Muscle of leg (tissue), 11 donors: Measurements from ENCODE around the gene UNC50. TPM values are rescaled to one million over a fixed set of nuclear protein-coding genes. Genes with fewer than 3 reads are reported as not detected.

Source experiments
- DNase-seq: peaks from one replicate; pipeline ENCODE4 v3.0.0; 2013
- H3K27ac ChIP-seq: one replicate; pipeline ENCODE4 v1.5.1; 2013; ENCODE audit warnings: mild to moderate bottlenecking, low read length, control low read depth
- H3K27me3 ChIP-seq: one replicate; pipeline ENCODE4 v1.6.1; 2013; ENCODE audit warnings: low read length; ENCODE audit not compliant: control insufficient read depth, insufficient read depth
- H3K36me3 ChIP-seq: one replicate; pipeline ENCODE4 v1.6.1; 2013; ENCODE audit warnings: low read length; ENCODE audit not compliant: control insufficient read depth, insufficient read depth
- H3K4me1 ChIP-seq: one replicate; pipeline ENCODE4 v1.6.1; 2013; ENCODE audit warnings: low read length; ENCODE audit not compliant: control insufficient read depth, insufficient read depth
- H3K4me3 ChIP-seq: one replicate; pipeline ENCODE4 v1.5.1; 2013; ENCODE audit warnings: low read length, control low read depth
- H3K9me3 ChIP-seq: replicated peaks from 2 replicates; pipeline ENCODE4 v1.6.1; 2013; ENCODE audit warnings: low read depth, low read length; ENCODE audit not compliant: control insufficient read depth
- WGBS: methylation state at CpG from one replicate; pipeline ENCODE4 v1.1.5; 2013; ENCODE audit warnings: missing lambda C conversion rate; ENCODE audit not compliant: insufficient coverage; 5-methylcytosine and 5-hydroxymethylcytosine counted together
- polyA plus RNA-seq, 8 donors: library from polyadenylated mRNA; unstranded; fragments of 120-200 nt; gene quantifications; one replicate each; pipeline versions ENCODE4 v1.2.1 to v1.2.3, GENCODE V29; 2013; ENCODE audit warnings: inconsistent platforms in 1 of 8, low replicate concordance in 1 of 8; ENCODE audit not compliant: insufficient read length in 8 of 8, insufficient read depth in 1 of 8
- total RNA-seq: library from RNA; stranded (reverse); fragments of 120-200 nt; gene quantifications from one replicate; pipeline ENCODE4 v1.2.4, GENCODE V29; 2013

UNC50 gene
- total and polyA plus RNA-seq, 9 donors, result 24.6 to 36.5 (median 31.6) TPM

DNA sequence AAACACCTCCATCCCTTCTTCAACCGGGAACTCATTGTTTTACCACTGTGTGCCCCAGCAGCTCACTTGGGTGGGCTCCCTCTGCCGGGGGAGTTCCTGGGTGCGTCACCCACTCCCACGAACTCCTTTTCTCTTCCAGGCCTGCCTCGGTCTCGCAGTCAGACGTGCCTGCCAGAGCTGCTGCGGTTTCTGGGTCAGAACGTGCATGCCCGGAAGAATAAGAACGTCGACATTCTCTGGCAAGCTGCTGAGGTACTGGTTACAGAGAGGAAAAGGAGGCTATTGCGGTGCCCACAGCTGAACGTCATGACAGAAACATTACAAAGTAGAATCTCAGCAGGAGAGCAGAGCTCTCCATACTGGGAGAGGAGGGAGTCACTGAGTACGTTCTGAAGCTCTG is 35.7 kb upstream of the UNC50 start:
- H3K27ac ChIP-seq, result no peak overlapping the region
- 90% methylated on average over 12 of the region's 15 CpGs for WGBS
- no peak for DNase-seq
- no peaks in the 10 kb centered on the region for H3K27me3 ChIP-seq
- H3K4me1 ChIP-seq, result no peaks in the 10 kb centered on the region
- H3K4me3 ChIP-seq, result no peak overlapping the region
- peaks cover 78% of the 10 kb centered on the region for H3K36me3 ChIP-seq
- no peaks in the 10 kb centered on the region for H3K9me3 ChIP-seq

- H3K4me3 ChIP-seq, result no peak overlapping the region
- no peaks in the 10 kb centered on the region for H3K27me3 ChIP-seq
- H3K27ac ChIP-seq, result no peak overlapping the region
- no peaks in the 10 kb centered on the region for H3K4me1 ChIP-seq
- DNase-seq, result no peak
- H3K9me3 ChIP-seq, result no peaks in the 10 kb centered on the region
- WGBS, result 98% methylated on average over 11 of the region's 13 CpGs
- peaks cover 75% of the 10 kb centered on the region for H3K36me3 ChIP-seq
Observed at GRCh38 chr2:98573426-98573825, 35.0 kb upstream of the UNC50 start.

GRCh38 chr2:98576666-98577312 is 31.6 kb upstream of the UNC50 start:
- DNase-seq, result no peak
- H3K4me3 ChIP-seq, result no peak overlapping the region
- H3K9me3 ChIP-seq, result no peaks in the 10 kb centered on the region
- H3K36me3 ChIP-seq, result peaks cover 51% of the 10 kb centered on the region
- 90% methylated on average over 21 of the region's 22 CpGs for WGBS
- H3K27ac ChIP-seq, result no peak overlapping the region
- H3K27me3 ChIP-seq, result no peaks in the 10 kb centered on the region
- H3K4me1 ChIP-seq, result no peaks in the 10 kb centered on the region

DNA sequence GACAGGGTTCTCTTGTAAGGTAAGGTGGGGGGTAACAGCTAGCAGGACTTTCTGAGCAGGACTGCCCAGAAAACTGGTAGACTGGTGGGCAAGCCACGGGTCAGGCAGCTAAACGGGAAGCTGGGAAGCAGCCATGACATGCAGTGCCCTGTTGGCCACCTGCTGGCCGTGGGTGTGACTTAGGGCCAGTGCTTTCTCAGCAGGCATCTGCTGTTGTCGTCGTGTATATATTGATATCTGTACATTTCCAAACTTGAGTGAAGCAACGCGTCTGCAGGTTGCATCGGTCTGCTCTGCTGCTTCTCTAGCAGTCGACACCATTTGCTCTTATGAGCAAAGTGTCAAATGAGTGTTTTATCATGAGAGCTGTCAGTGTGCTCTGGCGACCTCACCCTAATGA is 31.1 kb upstream of the UNC50 start:
- no peaks in the 10 kb centered on the region for H3K4me1 ChIP-seq
- H3K27ac ChIP-seq, result no peak overlapping the region
- H3K9me3 ChIP-seq, result no peaks in the 10 kb centered on the region
- H3K4me3 ChIP-seq, result no peak overlapping the region
- H3K27me3 ChIP-seq, result no peaks in the 10 kb centered on the region
- peaks cover 47% of the 10 kb centered on the region for H3K36me3 ChIP-seq
- DNase-seq, result no peak
- 81% methylated on average over 10 of the region's 10 CpGs for WGBS

DNA sequence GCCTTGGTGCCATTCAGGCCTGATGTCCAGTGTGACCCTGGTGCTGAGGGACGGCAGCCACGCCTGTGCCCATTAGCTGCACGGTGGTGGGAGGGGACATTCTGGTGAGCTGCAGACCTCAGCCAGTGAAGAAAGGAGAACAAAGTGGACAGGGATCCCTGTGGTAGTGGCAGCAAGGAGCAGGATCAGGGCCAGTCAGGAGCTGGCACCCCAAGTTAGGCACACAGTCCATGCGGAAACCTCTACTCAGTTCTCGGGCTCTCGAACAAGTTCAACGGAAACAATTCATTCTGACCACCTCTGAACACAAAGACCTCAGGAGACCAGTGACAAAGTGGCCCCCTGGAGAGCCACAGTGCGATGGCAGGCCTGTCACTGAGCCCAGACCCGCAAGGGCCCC is 30.2 kb upstream of the UNC50 start:
- H3K4me3 ChIP-seq, result no peak overlapping the region
- peaks cover 45% of the 10 kb centered on the region for H3K36me3 ChIP-seq
- H3K27me3 ChIP-seq, result no peaks in the 10 kb centered on the region
- 89% methylated on average over 6 of the region's 9 CpGs for WGBS
- no peak for DNase-seq
- H3K4me1 ChIP-seq, result no peaks in the 10 kb centered on the region
- H3K9me3 ChIP-seq, result no peaks in the 10 kb centered on the region
- no peak overlapping the region for H3K27ac ChIP-seq

- 91% methylated on average over 5 of the region's 7 CpGs for WGBS
- no peaks in the 10 kb centered on the region for H3K4me1 ChIP-seq
- no peaks in the 10 kb centered on the region for H3K27me3 ChIP-seq
- DNase-seq, result no peak
- no peaks in the 10 kb centered on the region for H3K9me3 ChIP-seq
- H3K27ac ChIP-seq, result no peak overlapping the region
- H3K36me3 ChIP-seq, result peaks cover 44% of the 10 kb centered on the region
- H3K4me3 ChIP-seq, result no peak overlapping the region
Observed at GRCh38 chr2:98579926-98580325, 28.5 kb upstream of the UNC50 start.

DNA sequence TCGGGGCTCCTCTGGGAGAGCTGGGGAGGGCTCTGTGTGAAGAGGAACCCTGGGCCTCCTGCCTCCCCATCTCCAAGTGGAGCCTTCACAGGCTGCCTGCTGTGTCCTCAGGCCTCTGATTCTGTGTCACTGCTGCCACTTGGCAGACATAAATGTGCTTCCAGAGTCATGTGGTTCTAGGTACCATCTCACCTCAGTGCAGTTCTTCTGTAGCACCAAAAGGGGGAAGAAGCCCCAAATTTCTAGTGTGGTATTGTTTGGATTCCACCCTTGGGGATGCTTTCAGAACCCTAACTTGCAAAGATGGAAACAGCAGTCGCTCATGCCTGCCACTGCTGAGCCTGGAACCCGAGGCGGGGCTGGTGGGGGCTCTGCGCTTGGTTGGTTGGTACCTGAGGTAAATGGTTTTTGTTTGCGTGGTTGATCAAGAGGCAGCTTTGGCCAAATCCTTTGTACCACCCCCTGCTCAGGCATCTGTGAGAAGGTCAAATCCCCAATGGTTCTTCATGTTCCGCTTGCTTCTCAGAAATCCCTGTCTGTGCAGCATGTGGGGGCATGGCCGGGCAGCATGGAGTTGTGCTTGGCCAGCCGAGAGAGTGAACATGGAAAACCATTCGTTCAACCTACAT is 27.6 kb upstream of the UNC50 start:
- no peaks in the 10 kb centered on the region for H3K27me3 ChIP-seq
- peaks cover 37% of the 10 kb centered on the region for H3K36me3 ChIP-seq
- no peak overlapping the region for H3K4me3 ChIP-seq
- DNase-seq, result no peak
- WGBS, result 100% methylated on average over 2 of the region's 10 CpGs
- H3K4me1 ChIP-seq, result no peaks in the 10 kb centered on the region
- no peaks in the 10 kb centered on the region for H3K9me3 ChIP-seq
- no peak overlapping the region for H3K27ac ChIP-seq

- 100% methylated on average over 8 of the region's 9 CpGs for WGBS
- DNase-seq, result no peak
- Histone ChIP-seq H3K36me3 (peaks cover 26% of the 10 kb centered on the region), H3K4me3 (no peak overlapping the region), H3K9me3 (no peaks in the 10 kb centered on the region), H3K27ac (no peak overlapping the region), H3K4me1 (no peaks in the 10 kb centered on the region), H3K27me3 (no peaks in the 10 kb centered on the region)
Observed at GRCh38 chr2:98582523-98582922, 25.9 kb upstream of the UNC50 start.

DNA sequence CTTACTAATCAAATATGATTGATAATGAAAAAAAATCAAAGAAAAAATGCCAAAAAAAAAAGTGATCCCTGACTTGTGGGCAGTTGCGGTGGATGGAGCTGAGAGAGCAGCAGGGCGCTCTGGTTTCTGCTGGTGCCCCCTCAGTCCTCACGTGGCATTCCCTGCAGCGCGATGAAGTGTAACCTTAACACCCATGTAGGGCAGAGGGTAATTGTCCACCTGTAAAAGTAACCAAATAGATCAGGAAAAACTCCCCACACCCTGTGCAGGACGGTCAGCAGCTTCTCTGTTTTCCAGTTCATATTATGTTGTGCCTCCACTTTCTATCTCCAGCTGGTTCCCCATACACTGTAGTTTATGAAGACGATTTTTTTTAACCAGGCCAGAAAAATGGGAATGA is 25.1 kb upstream of the UNC50 start:
- H3K4me3 ChIP-seq, result no peak overlapping the region
- H3K4me1 ChIP-seq, result no peaks in the 10 kb centered on the region
- H3K36me3 ChIP-seq, result peaks cover 21% of the 10 kb centered on the region
- WGBS, result 100% methylated on average over 1 of the region's 7 CpGs
- H3K27ac ChIP-seq, result no peak overlapping the region
- DNase-seq, result no peak
- H3K27me3 ChIP-seq, result no peaks in the 10 kb centered on the region
- no peaks in the 10 kb centered on the region for H3K9me3 ChIP-seq

GRCh38 chr2:98583816-98584618 is 24.4 kb upstream of the UNC50 start:
- H3K9me3 ChIP-seq, result no peaks in the 10 kb centered on the region
- no peaks in the 10 kb centered on the region for H3K4me1 ChIP-seq
- no peak overlapping the region for H3K4me3 ChIP-seq
- peaks cover 21% of the 10 kb centered on the region for H3K36me3 ChIP-seq
- H3K27me3 ChIP-seq, result no peaks in the 10 kb centered on the region
- DNase-seq, result no peak
- no peak overlapping the region for H3K27ac ChIP-seq
- 88% methylated on average over 7 of the region's 10 CpGs for WGBS
